T1000 (cell line): ENCODE data around the gene CACNA1E.

Source experiments
- DNase-seq: peaks from one replicate; lab custom pipeline; 2025; ENCODE audit warnings: mixed read lengths; lab: John Stamatoyannopoulos, UW

The CACNA1E gene

DNA sequence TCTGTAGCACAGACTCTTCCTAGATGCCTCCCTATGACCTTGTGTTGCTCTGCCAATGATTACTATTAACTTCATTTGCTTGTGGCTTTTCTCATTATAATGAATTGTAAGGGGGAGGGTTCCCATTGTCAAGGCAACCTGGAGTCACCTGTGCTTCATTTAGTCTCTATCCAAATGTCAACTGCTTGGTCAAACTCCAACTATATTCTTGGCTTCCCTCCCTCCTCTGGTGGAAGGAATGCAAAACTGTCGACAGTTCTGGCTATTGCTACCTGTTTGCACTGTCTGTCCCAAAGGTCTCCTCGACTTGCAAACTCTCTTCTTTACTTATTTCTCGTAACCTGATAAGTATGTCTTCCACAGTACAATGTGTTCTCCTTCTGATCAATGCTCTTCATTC, 100.3 kb downstream of the CACNA1E start:
- DNase-seq, result no peak

DNA sequence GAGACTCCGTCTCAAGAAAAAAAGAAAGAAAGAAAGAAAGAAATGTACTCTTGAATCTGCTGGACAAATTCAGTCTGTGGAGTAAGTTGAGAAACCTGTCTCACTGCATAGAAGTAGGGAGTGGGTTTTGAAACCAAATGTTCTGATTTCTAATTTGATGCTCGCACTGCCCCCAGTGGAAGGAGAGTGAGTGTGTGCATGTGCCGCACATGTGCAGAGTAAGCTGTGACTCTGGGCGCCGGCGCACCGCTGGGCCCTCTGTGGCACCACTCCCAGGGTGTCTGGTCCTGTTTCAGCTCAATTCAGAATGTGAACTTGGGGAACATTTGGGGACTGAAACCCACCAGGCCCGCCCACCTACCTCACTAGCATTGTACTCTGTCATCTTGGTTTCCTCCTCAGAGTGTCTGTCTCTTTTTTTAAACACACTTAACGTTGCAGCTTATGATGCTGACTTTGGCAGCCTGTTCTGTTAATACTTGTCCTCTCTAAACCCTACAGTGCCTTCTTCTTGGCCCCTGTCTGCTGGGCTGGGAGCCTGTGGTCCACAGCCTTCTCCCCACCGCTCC, 104.6 kb downstream of the CACNA1E start:
- no peak for DNase-seq

DNA sequence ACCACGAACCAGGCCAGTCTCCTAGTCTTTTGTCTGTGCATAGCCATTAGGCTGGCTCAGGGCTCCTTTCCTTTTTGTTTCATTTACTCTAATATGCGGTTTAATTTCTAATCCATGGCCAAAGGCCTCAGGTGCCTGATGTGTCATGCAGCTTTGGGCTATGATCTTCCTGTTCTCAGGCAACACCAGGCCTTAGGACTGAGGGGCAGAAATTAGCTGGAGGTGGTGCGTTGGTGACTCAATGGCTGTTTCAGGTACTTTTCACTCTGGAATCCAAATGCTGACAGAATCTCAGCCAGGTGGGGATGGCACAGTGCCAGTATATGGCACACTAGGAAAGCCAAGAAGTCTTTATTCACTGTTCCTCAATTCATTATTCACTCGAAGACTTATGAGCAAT, 105.3 kb downstream of the CACNA1E start:
- no peak for DNase-seq

DNA sequence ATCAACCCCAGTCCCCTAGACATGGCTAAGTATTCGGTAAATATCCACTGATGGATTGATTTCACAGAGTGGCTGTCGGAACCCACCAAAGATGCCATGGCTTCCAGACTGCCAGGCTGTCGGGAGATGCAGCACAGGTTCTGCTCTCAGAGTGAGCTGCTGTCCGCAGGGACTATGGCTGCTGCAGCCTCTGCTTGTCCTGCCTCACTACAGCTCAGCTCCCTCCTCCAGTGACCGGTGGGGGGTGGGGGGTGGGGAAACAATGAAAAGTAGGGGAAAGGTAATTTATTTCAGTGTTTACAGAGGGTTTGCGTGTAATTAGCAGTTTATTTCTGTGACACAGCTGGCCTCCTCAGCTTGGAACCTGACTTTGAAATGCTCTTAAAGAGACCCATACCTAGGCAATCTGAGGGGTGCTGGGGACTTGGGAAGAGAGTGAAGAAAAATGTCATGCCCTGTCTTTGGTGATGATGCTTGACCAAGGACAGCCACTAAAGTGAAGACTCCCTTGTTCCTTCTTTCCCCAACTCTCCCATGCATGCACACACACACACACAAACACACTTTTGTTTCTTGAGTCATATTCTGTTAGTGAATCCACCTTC, 109.0 kb downstream of the CACNA1E start:
- no peak for DNase-seq

DNA sequence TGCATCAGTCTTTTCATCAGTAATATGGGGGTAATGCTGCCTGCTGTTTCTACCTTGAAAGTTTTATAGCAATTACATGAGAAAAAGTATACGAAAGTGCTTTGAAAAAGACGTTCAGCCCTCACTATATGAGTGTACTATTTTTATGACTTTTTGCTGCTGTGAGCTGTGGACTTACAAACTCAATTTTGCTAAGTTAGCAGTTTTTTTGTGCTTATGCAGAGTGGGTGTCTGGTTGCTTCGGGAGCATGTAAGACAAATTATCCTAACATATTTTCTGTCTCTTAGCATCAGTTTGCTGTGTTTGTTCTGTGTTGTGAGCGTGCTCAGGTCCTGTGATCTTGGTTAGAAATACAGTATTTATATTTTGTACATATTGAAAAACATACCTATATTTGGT, 109.7 kb downstream of the CACNA1E start:
- no peak for DNase-seq

DNA sequence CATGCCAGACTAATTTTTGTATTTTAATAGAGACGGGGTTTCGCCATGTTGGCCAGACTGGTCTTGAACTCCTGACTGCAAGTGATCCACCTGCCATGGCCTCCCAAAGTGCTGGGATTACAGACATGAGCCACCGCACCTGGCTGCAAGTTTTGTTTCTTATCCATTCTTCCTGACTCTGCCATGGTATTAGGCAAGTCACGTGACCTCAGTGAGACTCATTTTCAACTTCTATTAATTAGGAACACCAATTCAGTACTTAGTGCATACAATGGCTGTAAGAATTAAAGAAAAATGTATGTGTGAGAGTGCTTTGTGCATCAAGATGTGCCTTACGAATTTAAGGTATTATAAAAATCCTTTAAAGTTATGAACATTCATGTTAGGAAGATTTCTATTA, 111.2 kb downstream of the CACNA1E start:
- no peak for DNase-seq

DNA sequence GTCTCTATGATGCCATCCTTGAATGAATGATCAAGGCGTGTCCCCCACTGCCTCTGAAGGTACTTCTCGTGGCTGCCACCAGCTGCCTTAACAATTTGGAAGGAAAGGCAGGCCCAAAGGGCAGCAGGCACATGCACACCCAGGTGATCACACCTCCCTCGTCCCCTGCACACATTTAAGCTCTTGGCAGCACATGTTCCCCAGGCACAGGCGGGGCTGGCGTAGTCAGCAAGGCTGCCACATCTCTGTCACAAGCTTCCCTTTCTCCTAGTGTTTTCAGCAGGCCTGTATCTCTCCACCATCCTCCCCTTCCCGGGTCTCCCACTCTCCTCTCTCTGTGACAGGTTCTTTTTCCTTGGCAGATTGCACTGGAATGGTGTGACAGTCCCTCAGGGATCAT, 111.9 kb downstream of the CACNA1E start:
- DNase-seq, result no peak

DNA sequence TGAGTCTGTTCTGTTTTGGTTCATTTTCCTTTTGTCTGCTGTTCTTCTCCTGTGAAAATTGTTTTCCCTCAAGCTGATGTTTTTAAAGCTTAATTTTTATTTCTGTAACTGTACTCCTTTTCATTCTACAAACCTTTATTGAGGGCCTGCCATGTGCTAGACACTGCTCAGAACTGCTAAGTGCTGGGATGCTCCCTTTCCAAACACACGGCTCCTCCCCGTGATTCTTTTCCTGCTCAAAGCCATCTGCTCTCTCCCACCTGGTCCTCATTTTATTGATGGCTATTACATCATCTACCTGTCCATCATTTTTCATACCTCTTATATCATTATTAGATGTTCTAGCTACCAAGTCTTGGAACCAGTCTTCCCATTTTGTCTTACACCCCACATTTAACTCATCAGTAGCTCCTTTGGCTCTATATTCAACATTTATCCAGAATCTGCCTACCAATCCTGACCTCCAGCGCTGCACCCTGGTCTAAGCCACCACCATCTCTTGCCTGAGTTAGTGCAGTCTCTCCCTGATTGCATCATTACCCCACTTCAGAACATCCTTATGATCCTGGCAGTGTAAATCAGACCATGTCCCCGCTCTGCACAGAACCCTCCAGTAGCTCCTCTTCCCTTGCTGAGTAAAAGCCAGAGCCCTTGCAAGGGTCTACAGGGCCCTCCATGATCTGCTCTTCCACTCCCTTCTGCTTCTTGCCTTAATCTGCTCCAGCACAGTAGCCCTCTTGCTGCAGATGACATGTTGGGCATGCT, 118.1 kb downstream of the CACNA1E start:
- no peak for DNase-seq

DNA sequence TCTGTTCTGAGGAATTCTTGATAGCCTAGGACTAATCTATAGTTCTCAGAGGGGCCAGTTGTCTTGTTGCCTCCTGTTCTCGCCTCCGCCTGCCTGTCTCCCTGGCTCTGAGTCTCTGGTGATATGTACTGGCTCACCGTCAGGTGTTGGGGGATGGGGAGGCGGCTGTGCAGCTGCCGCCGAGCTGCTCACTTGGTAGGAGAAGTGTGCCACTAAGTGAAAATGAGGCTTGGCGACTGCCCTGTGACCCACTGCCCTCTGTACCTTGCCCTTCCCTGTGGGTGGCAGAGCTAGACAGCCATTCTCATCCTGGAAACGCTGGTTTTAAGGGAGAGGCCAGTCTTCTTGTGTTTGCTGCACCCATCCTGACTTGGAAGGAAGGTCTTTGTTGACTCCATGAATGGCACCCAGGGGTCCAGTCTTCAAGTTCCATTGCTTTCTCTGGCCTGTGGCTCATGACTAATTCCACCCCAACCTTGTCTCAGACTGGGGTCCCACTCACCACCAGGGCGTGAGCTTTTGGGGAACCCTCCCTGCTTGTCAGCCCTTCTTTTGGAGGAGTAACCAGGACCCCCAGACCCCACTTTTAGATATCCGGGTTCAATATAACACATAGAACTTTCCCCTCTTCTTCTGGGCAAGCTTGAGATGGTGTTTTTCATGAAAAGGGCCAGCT, 120.6 kb downstream of the CACNA1E start:
- no peak for DNase-seq

DNA sequence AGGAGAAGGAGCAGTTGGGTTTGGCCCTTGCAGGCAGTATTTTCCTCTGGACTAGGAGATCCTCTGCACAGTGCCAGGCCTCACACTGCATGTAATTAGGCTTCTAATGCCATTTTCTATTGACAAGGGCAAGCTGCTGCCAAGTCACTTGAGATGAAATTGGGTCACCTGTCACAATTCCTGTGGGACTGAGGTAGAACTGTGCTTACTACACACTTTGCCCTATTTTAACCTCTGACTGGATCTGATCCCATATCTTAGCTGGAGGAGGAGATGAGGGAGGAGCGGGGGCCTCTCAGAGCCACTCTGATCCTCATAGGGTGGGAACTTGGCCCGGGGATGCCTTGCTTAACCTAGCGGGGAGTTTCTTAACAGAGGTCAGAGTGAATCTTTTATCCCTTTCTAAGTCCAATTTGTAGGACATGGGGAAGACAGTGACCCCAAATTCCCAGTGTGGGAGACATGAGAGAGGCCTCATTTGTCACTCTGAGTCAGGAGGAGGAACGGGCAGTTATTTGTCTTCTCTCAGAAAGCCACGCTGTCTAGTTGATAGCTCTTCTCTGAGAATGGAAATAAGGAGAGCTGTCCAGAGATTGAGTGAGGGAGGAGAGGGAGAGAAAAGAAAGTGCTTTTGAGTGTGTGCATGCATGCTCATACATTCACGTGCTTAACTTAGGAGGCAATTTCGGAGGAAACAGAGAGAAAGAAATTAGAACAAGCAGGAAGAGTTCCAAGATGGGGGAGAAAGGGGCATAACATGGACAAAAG, 121.3 kb downstream of the CACNA1E start:
- DNase-seq, result no peak

DNA sequence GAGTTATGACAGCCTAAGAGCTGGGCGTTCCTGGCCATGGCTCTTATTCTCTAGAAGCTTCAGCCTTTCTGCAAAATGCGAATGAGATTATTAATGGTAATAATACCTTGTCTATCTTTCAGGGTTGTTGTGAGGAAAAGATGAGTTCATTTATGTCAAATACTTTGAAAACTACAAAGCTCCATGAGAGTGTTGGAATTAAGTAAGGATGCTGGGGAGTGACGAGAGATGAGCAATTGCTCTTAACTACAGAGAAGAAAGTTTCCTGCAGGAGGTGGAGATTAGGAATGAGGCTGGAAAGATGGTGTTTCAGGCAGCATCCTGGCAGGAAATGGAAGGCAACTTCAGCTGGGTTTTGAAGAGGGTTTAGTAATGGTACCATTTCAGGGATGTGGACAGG, 124.2 kb downstream of the CACNA1E start:
- DNase-seq, result no peak

DNA sequence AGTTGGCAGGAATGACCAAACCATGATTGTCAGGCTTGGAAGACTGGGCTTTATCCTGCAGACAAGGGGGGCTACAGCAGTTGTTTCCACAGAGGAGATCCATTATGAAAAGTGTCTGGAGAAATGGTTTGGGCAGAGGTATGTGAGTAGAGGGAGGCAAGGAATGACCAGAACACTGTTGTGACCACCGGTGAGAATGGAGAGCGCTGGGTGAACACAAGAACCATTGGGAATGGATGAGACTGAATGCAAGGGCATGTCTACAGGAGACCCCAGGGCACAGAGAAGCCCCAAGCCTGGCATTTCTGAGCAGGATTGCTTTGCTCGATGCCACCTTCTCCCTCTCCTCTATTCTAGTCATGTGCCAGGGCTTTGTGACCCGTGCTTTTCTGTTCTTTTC, 125.1 kb downstream of the CACNA1E start:
- no peak for DNase-seq

DNA sequence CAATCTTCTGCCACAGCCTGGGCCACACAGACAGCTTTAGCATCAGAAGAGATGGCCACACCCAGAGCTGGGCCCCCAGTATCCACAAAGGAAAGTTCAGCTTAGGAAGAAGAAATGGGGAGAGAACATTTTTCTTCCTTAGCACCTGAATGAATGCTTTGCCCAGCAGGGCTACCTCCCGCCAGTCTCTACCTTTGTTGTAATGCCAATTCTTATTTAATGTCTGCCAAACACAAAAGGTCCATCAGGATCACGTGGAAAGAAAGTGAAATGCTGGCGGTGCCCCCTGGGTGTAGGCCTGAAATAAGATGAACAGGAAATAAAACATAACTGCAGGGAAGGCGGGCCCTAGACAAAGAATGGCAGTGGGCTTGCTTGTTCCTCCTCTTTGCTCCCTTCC, 125.6 kb downstream of the CACNA1E start:
- no peak for DNase-seq

DNA sequence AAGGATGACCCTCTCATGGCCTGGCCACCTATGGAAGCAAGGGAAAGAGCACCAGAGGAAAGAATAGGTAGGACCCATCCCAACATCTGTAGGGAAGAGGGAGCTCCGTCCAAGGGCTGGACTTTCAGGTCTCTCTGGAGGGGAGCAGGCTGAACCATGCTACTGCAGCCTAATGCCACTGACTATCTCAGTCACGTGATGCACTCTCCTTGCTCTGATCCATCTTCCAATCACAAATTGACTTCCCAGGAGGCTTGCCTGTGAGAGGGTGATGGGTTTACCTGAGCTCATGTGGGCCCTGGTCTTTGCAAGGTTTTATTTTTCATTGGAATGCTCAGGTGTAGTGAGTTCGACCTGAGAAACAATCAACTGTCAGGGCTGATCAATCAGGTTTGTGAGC, 128.8 kb downstream of the CACNA1E start:
- DNase-seq, result no peak

DNA sequence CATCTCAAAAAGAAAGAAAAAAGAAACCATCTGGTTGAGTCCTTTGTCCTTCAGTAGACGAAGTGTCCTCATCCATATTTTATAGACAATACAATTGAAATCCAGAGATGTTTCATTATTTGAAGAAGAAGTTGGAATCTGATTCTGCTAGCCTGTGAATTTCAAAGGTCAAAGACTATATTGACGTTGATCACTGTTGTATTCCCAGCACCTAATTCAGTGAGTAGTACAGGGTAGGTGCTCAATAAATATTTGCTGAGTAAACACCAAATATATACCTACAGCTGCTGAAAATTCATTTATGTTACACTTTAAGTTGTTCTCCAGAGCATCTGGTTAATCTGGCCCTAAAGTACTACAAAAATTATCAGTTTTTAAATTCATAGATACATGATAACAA, 135.2 kb downstream of the CACNA1E start:
- DNase-seq, result no peak

DNA sequence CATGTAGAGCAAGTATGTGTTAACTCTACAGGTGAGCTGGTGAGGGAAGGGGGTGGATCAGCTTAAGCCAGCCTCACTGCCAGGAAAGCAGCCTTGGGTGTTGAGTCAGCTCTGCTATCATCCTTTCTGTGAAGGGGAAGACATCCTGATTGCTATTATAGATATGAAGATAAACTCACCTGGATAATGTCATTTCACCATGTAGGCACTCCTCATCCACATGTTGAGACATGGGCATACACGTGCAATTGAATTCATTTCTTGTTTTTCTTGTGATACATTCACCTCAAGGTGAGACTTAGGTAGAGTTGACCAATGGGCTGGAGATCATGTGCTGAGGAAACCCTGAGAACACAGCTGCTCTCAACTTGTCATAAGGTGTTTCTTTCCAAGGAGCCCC, 136.9 kb downstream of the CACNA1E start:
- no peak for DNase-seq

DNA sequence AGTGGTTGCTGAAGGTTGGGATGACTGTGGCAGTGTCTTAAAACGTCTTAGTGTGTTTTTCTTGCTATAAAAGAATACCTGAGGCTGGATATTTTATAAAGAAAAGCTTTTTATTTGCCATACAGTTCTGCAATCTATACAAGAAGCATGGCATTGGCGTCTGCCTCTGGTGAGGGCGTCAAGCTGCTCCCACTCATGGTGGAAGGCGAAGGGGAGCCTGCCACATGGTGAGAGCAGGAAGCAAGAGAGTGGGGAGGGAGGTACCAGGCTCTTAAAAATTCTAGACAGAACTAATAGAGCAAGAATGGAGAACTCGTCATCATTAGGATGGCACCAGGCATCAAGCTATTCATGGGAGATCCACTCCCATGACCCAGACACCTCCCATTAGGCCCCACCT, 140.5 kb downstream of the CACNA1E start:
- DNase-seq, result no peak

DNA sequence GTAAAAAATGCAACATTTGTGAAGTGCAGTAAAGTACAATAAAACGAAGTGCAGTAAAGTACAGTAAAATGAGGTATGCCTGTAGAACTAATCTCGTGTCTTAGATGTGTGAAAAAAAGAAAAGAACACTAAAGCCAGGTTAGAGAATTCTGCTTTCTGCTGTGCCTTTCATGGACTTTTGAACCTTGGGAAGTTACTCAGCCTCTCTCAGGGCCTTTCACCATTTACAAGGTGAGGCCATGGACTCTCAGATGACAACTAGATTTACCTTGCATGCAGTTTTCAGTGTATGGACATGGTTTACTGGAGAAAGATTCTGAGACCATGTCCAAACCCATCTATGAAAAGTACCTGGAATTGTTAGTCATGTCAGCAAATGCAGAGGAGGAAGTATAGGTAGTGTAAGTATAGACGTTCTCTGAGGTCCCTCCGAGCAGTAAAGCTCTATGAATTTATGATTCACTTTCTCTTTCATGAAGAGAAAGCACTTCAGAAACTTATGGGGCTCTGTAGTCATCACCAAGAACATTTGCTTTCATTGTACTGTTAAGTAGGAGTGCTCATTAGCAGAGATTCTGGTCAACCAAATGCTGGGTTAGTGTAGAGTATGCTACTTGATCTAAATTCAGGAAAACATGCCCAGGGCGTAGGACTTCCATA, 143.1 kb downstream of the CACNA1E start:
- DNase-seq, result no peak

DNA sequence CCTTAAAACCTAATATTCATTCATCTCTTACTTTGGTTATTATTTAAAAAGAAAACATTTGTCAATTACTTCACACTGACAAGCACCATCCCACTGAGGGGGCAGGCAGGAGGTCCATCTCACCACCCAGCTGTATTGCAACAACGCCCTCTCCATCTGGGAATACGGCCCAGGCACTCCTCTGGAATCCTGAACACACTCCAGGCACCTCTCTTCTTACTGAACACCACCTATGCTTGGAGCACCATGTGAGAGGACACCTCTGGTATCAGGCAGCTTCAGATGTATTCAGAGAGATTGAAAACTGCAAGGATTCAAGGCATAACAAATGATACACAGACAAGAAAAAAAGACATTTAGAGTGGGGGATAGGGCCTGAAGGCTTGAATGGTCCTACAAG, 147.1 kb downstream of the CACNA1E start:
- DNase-seq, result no peak

DNA sequence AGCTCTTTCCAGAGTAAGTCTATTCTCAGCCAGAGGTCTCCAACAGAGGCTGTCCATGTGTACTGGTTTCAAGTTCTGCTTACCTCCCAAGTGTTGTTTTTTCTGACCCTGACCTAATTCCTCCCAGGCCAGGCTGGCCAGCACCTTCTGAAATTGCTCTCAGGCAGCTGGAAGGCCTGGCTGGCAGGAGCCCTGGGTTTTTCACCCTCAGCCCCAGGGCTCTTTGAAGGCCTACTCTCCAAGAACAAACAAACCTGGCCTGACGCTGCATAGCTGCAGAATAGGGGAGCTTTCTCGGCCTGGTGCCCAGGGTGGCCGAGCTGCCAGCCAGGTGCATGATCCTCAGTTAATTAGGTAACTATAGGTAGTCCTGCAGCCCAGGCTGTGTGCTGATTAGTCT, 147.5 kb downstream of the CACNA1E start:
- no peak for DNase-seq

DNA sequence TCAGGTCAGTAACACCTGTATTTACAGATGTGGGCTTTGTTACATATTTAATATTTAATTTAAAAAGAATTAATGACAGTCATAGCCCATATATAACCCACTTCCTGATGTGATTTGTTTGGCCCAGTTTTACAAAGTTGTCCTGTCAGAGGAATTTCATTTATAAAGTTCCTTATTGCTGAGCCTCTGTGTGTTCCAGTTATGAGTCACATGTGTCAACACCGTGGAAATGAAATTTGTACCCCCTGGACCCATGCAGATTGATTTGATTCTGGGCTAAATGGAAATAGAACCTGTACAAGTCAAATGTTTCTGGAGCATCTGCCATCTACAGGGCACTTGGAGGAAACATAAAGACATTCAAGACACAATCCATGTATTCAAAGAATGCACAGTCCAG, 149.2 kb downstream of the CACNA1E start:
- DNase-seq, result no peak

DNA sequence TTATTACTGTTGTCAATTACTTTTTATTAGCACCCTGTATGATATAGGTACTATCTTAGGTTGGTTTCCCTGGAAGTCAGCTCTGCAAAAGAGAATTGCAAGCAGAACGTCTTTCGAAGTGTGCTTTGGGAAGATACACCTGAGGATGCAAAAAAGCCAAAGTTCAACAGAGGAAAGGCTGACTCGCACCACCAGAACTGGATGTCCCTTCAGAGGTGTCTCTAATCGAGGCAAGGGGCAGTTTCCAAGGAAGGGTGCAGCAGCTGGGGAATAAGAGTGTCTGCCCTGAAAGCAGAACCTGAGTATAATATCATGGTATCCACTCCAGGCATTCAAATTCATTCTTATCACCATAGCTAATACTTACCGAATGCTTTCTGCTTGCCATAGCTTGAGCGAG, 149.6 kb downstream of the CACNA1E start:
- no peak for DNase-seq
